H9 (cell line): ENCODE data around the gene KDM2A. TPM values are rescaled to one million over a fixed set of nuclear protein-coding genes. Genes with fewer than 3 reads are reported as not detected.
"Not testable (repeated sequence)": the region's sequence is repeated elsewhere in the genome, so short reads cannot be mapped to it uniquely, and the experiment has no call there.

Experiments
- DNase-seq: peaks from one replicate; pipeline ENCODE4 v3.0.0-alpha.2; 2017
- H2AFZ ChIP-seq: one replicate; pipeline ENCODE4 v1.6.1; 2013; ENCODE audit warnings: mild to moderate bottlenecking, low read length, control low read depth, moderate library complexity
- H2AK5ac ChIP-seq: 2 replicates; pipeline ENCODE4 v1.6.1; 2013; ENCODE audit warnings: low read length, control low read depth, mixed read lengths; ENCODE audit not compliant: insufficient read length
- H2BK120ac ChIP-seq: one replicate; pipeline ENCODE4 v1.6.1; 2013; ENCODE audit warnings: low read depth, mild to moderate bottlenecking, low read length, control low read depth, inconsistent platforms; ENCODE audit not compliant: poor library complexity, severe bottlenecking
- H2BK12ac ChIP-seq: 2 replicates; pipeline ENCODE4 v1.6.1; 2013; ENCODE audit warnings: low read length, control low read depth, mixed read lengths, low read depth; ENCODE audit not compliant: insufficient read length
- H2BK15ac ChIP-seq: 2 replicates; pipeline ENCODE4 v1.6.1; 2013; ENCODE audit warnings: low read depth, low read length, control low read depth
- H2BK20ac ChIP-seq: one replicate; pipeline ENCODE4 v1.6.1; 2013; ENCODE audit warnings: low read depth, mild to moderate bottlenecking, low read length, control low read depth, inconsistent platforms; ENCODE audit not compliant: poor library complexity, severe bottlenecking
- H2BK5ac ChIP-seq: 2 replicates; pipeline ENCODE4 v1.6.1; 2013; ENCODE audit warnings: low read length, control low read depth, mixed read lengths; ENCODE audit not compliant: insufficient read length
- H3K14ac ChIP-seq: 2 replicates; pipeline ENCODE4 v1.6.1; 2013; ENCODE audit warnings: low read length, control low read depth; ENCODE audit not compliant: insufficient read depth
- H3K18ac ChIP-seq: 2 replicates; pipeline ENCODE4 v1.6.1; 2013; ENCODE audit warnings: low read depth, mild to moderate bottlenecking, mixed read lengths, low read length, control low read depth; ENCODE audit not compliant: insufficient read length
- H3K23ac ChIP-seq: 2 replicates; pipeline ENCODE4 v1.6.1; 2013; ENCODE audit warnings: low read length, control low read depth, mixed read lengths, low read depth; ENCODE audit not compliant: insufficient read length
- H3K23me2 ChIP-seq: 2 replicates; pipeline ENCODE4 v1.6.1; 2013; ENCODE audit warnings: low read depth, mild to moderate bottlenecking, mixed read lengths, low read length, control low read depth; ENCODE audit not compliant: insufficient read length, poor library complexity, severe bottlenecking
- H3K27ac ChIP-seq: 2 replicates; pipeline ENCODE4 v1.5.1; 2013; ENCODE audit warnings: low read length, control low read depth, mixed read lengths, low read depth; ENCODE audit not compliant: insufficient read length
- H3K27me3 ChIP-seq: 2 replicates; pipeline ENCODE4 v1.6.1; 2013; ENCODE audit warnings: low read length, control low read depth, inconsistent platforms; ENCODE audit not compliant: insufficient read depth
- H3K4ac ChIP-seq: 2 replicates; pipeline ENCODE4 v1.6.1; 2013; ENCODE audit warnings: low read depth, mild to moderate bottlenecking, control low read depth, inconsistent platforms, low read length, moderate library complexity
- H3K4me1 ChIP-seq: 2 replicates; pipeline ENCODE4 v1.6.1; 2013; ENCODE audit warnings: low read length, control low read depth, inconsistent platforms; ENCODE audit not compliant: insufficient read depth
- H3K4me2 ChIP-seq: 2 replicates; pipeline ENCODE4 v1.6.1; 2013; ENCODE audit warnings: low read length, control low read depth, mixed read lengths; ENCODE audit not compliant: insufficient read length, insufficient read depth
- H3K56ac ChIP-seq: 2 replicates; pipeline ENCODE4 v1.6.1; 2013; ENCODE audit warnings: low read depth, mild to moderate bottlenecking, mixed read lengths, low read length, control low read depth; ENCODE audit not compliant: insufficient read length
- H3K79me1 ChIP-seq: 2 replicates; pipeline ENCODE4 v1.6.1; 2013; ENCODE audit warnings: low read depth, mild to moderate bottlenecking, moderate library complexity, low read length, control low read depth, inconsistent platforms; ENCODE audit not compliant: insufficient read depth, poor library complexity, severe bottlenecking
- H3K79me2 ChIP-seq: 2 replicates; pipeline ENCODE4 v1.6.1; 2013; ENCODE audit warnings: low read length, control low read depth, inconsistent platforms; ENCODE audit not compliant: insufficient read depth
- H3K9ac ChIP-seq: 2 replicates; pipeline ENCODE4 v1.6.1; 2013; ENCODE audit warnings: low read length, control low read depth, mixed read lengths; ENCODE audit not compliant: insufficient read length; ENCODE audit errors: extremely low read depth
- H3K9me3 ChIP-seq: one replicate; pipeline ENCODE4 v1.6.1; 2013; ENCODE audit warnings: low read depth, low read length, inconsistent platforms; ENCODE audit not compliant: control insufficient read depth
- H3T11ph ChIP-seq: one replicate; pipeline ENCODE4 v1.6.1; 2013; ENCODE audit warnings: mild to moderate bottlenecking, low read length, control low read depth, inconsistent platforms
- H4K20me1 ChIP-seq: one replicate; pipeline ENCODE4 v1.6.1; 2013; ENCODE audit not compliant: control insufficient read depth, insufficient read length, insufficient read depth
- H4K5ac ChIP-seq: 2 replicates; pipeline ENCODE4 v1.6.1; 2013; ENCODE audit warnings: low read depth, mild to moderate bottlenecking, mixed read lengths, low read length, control low read depth; ENCODE audit not compliant: insufficient read length
- H4K8ac ChIP-seq: replicated peaks from 2 replicates; pipeline ENCODE4 v1.6.1; 2013; ENCODE audit warnings: low read length, control low read depth, mixed read lengths, low read depth; ENCODE audit not compliant: insufficient read length
- H4K91ac ChIP-seq: 2 replicates; pipeline ENCODE4 v1.6.1; 2013; ENCODE audit warnings: low read depth, mild to moderate bottlenecking, moderate library complexity, mixed read lengths, low read length, control low read depth; ENCODE audit not compliant: insufficient read length
- H3K27ac Mint-ChIP-seq, 3 experiments: 2 replicates in 2 of 3; 3 replicates in 1 of 3; pipeline ENCODE4 v1.8.0; 2020 to 2021; ENCODE audit warnings: mixed read lengths in 3 of 3, mild to moderate bottlenecking in 1 of 3, moderate library complexity in 1 of 3
- H3K27me3 Mint-ChIP-seq: 2 replicates; pipeline ENCODE4 v1.8.0; 2021; ENCODE audit warnings: low read depth, mild to moderate bottlenecking, moderate library complexity, mixed read lengths
- H3K36me3 Mint-ChIP-seq, 3 experiments: 2 replicates in 2 of 3; 3 replicates in 1 of 3; pipeline ENCODE4 v1.8.0; 2020 to 2021; ENCODE audit warnings: low read depth in 3 of 3, mixed read lengths in 3 of 3; ENCODE audit not compliant: insufficient read depth in 1 of 3
- H3K4me1 Mint-ChIP-seq, 2 experiments: 2 replicates each; pipeline ENCODE4 v1.8.0; 2020; ENCODE audit warnings: mixed read lengths in 2 of 2
- H3K4me3 Mint-ChIP-seq, 2 experiments: 2 replicates in 1 of 2; 3 replicates in 1 of 2; pipeline ENCODE4 v1.8.0; 2020 to 2021; ENCODE audit warnings: mild to moderate bottlenecking in 2 of 2, mixed read lengths in 2 of 2, moderate library complexity in 1 of 2
- H3K9me3 Mint-ChIP-seq, 2 experiments: 2 replicates in 1 of 2; 3 replicates in 1 of 2; pipeline ENCODE4 v1.8.0; 2020; ENCODE audit warnings: mild to moderate bottlenecking in 2 of 2, mixed read lengths in 2 of 2, moderate library complexity in 1 of 2
- CTCF ChIP-seq: fragments of 200-600 bp; sonication (generic); conservative IDR thresholded peaks from 3 replicates; pipeline ENCODE4 v1.8.0; 2021; ENCODE audit warnings: antibody characterized with exemption, mild to moderate bottlenecking
- WGBS: extraction: QIAGEN DNeasy Blood & Tissue Kit; methylation state at CpG from one replicate; pipeline ENCODE4 v1.1.7; 2013; ENCODE audit warnings: missing lambda C conversion rate, low lambda C conversion rate, mixed read lengths; ENCODE audit not compliant: insufficient read length; ENCODE audit errors: extremely low coverage; 5-methylcytosine and 5-hydroxymethylcytosine counted together
- total RNA-seq: library from RNA; stranded (reverse); gene quantifications from 2 replicates; pipeline ENCODE4 v1.2.1, GENCODE V29; 2021

The KDM2A gene
- total RNA-seq, 1 experiment from 2014 or later, result 85.9 TPM

- no peaks in the 10 kb centered on the region for H3K23me2 ChIP-seq
- H4K20me1 ChIP-seq, result no peaks in the 10 kb centered on the region
- H3K79me1 ChIP-seq, result no peaks in the 10 kb centered on the region
- no peak for TF ChIP-seq CTCF
- H2BK5ac ChIP-seq, result no peak overlapping the region
- H3K4ac ChIP-seq, result no peak overlapping the region
- H3K27me3 Mint-ChIP-seq, result no peaks in the 10 kb centered on the region
- peaks cover 6 to 7% of the 10 kb centered on the region in 2 experiments for H3K4me1 Mint-ChIP-seq
- peaks cover 10 to 51% (median 28%) of the 10 kb centered on the region in 3 experiments; a peak in 6 of 7 replicates for H3K36me3 Mint-ChIP-seq
- H3K9me3 Mint-ChIP-seq, result no peaks in the 10 kb centered on the region
- no peak overlapping the region for H4K91ac ChIP-seq
- H3K79me2 ChIP-seq, result no peaks in the 10 kb centered on the region
- no peaks in the 10 kb centered on the region for H3K9me3 ChIP-seq
- H3K27ac Mint-ChIP-seq, result peak overlapping the region in 2 of 3 experiments; percentile 15 to 64; a peak in 2 of 7 replicates
- no peak overlapping the region for H2AK5ac ChIP-seq
- H3K56ac ChIP-seq, result no peak overlapping the region
- H3T11ph ChIP-seq, result no peak overlapping the region
- H3K4me2 ChIP-seq, result no peak overlapping the region
- H3K18ac ChIP-seq, result no peak overlapping the region
- H3K27ac ChIP-seq, result no peak overlapping the region
- no peak overlapping the region for H3K9ac ChIP-seq
- no CpG with 5 or more reads among the region's 7 CpGs for WGBS
- H2AFZ ChIP-seq, result no peak overlapping the region
- peaks cover under 1% of the 10 kb centered on the region; the same call in 1 of the 2 replicates for H3K4me1 ChIP-seq
- H3K14ac ChIP-seq, result no peak overlapping the region
- H3K27me3 ChIP-seq, result no peaks in the 10 kb centered on the region
- H3K4me3 Mint-ChIP-seq, result no peak overlapping the region
- H2BK15ac ChIP-seq, result no peak overlapping the region
- no peak overlapping the region for H2BK20ac ChIP-seq
- no peak for DNase-seq
- no peak overlapping the region for H2BK12ac ChIP-seq
- H4K8ac ChIP-seq, result no peak overlapping the region
- H3K23ac ChIP-seq, result no peak overlapping the region
- no peak overlapping the region for H4K5ac ChIP-seq
- no peak overlapping the region for H2BK120ac ChIP-seq
Measured at GRCh38 chr11:67233584-67234190, 114.6 kb downstream of the KDM2A start.

- not testable (repeated sequence) for H3K27me3 Mint-ChIP-seq, H2AK5ac ChIP-seq, H4K5ac ChIP-seq, H3K18ac ChIP-seq, H3K9me3 ChIP-seq, H2AFZ ChIP-seq, H3K9me3 Mint-ChIP-seq, H3K79me2 ChIP-seq, H3K4me2 ChIP-seq, H2BK15ac ChIP-seq, H3K4me3 Mint-ChIP-seq, H2BK5ac ChIP-seq, H4K91ac ChIP-seq, H3K9ac ChIP-seq, H3K4me1 ChIP-seq, H3K56ac ChIP-seq, H3K27ac ChIP-seq, DNase-seq, H3K14ac ChIP-seq, H3T11ph ChIP-seq, H2BK120ac ChIP-seq, H2BK20ac ChIP-seq, H3K4ac ChIP-seq, H4K20me1 ChIP-seq, H3K23ac ChIP-seq, H2BK12ac ChIP-seq, H3K23me2 ChIP-seq, H3K27me3 ChIP-seq, H4K8ac ChIP-seq, H3K79me1 ChIP-seq
- WGBS, result no CpG with 5 or more reads among the region's 8 CpGs
- H3K36me3 Mint-ChIP-seq, result peaks cover 5 to 44% (median 20%) of the 10 kb centered on the region in 3 experiments; a peak in 6 of 7 replicates
- peaks cover 15 to 16% of the 10 kb centered on the region in 2 experiments for H3K4me1 Mint-ChIP-seq
- peak overlapping the region in 1 of 3 experiments; percentile 38; a peak in 1 of 7 replicates for H3K27ac Mint-ChIP-seq
Measured at GRCh38 chr11:67234571-67234970, 115.5 kb downstream of the KDM2A start.
